Thymus (tissue), 11 donors: ENCODE measurements around the gene IDH2. TPM values are rescaled to one million over a fixed set of nuclear protein-coding genes. Genes with fewer than 3 reads are reported as not detected.

Experiments
- DNase-seq, 9 donors: peaks; one replicate each; pipeline ENCODE4 v3.0.0-alpha.2; 2013; ENCODE audit warnings: low spot score in 9 of 9, low read depth in 6 of 9, missing footprints in 1 of 9
- H3K27ac ChIP-seq, 2 donors: one replicate each; pipeline ENCODE4 v1.5.1; 2013; ENCODE audit warnings: control low read depth in 1 of 2, low read depth in 1 of 2, low read length in 1 of 2, mild to moderate bottlenecking in 1 of 2, moderate library complexity in 1 of 2
- H3K27me3 ChIP-seq, 2 donors: one replicate each; pipeline ENCODE4 v1.5.1; 2013; ENCODE audit warnings: low read length in 1 of 2; ENCODE audit not compliant: control insufficient read depth in 2 of 2, insufficient read depth in 1 of 2
- H3K36me3 ChIP-seq, 2 donors: one replicate each; pipeline ENCODE4 v1.5.1; 2013; ENCODE audit warnings: low read length in 1 of 2, mild to moderate bottlenecking in 1 of 2, moderate library complexity in 1 of 2; ENCODE audit not compliant: control insufficient read depth in 2 of 2, insufficient read depth in 2 of 2
- H3K4me1 ChIP-seq, 2 donors: one replicate each; pipeline ENCODE4 v1.5.1; 2013; ENCODE audit warnings: low read length in 2 of 2; ENCODE audit not compliant: control insufficient read depth in 2 of 2, insufficient read depth in 2 of 2
- H3K4me3 ChIP-seq, 2 donors: one replicate each; pipeline ENCODE4 v1.5.1; 2013; ENCODE audit warnings: low read length in 2 of 2, control low read depth in 1 of 2, mild to moderate bottlenecking in 1 of 2
- H3K9me3 ChIP-seq, 2 donors: one replicate each; pipeline ENCODE4 v1.5.1; 2013; ENCODE audit warnings: low read length in 1 of 2, mild to moderate bottlenecking in 1 of 2; ENCODE audit not compliant: control insufficient read depth in 2 of 2, insufficient read depth in 1 of 2
- WGBS: extraction: QIAGEN DNeasy Blood & Tissue Kit; methylation state at CpG from one replicate; pipeline ENCODE4 v1.1.7; 2013; 5-methylcytosine and 5-hydroxymethylcytosine counted together
- polyA plus RNA-seq: library from polyadenylated mRNA; stranded (reverse); fragments of 200-250 nt; gene quantifications from one replicate; pipeline ENCODE4 v1.2.3, GENCODE V29; 2013
- total RNA-seq: library from RNA; stranded (reverse); fragments of 120-200 nt; gene quantifications from one replicate; pipeline ENCODE4 v1.2.4, GENCODE V29; 2013
- donor health status: healthy.

The IDH2 gene
- total and polyA plus RNA-seq, 2 donors: 68.7 to 207 TPM

- WGBS: 95% methylated on average over 7 of the region's 7 CpGs
- H3K27me3 ChIP-seq: no peaks in the 10 kb centered on the region
- H3K4me3 ChIP-seq: no peak overlapping the region
- H3K4me1 ChIP-seq: peaks cover 15 to 24% of the 10 kb centered on the region in 2 donors
- DNase-seq: no peak
- H3K9me3 ChIP-seq: peaks cover 0 to 4% of the 10 kb centered on the region in 2 donors
- H3K36me3 ChIP-seq: no peaks in the 10 kb centered on the region
- H3K27ac ChIP-seq: no peak overlapping the region
Measured at GRCh38 chr15:90106522-90107117, 4.4 kb upstream of the IDH2 start.

- 95% methylated on average over 7 of the region's 7 CpGs for WGBS
- H3K36me3 ChIP-seq: no peaks in the 10 kb centered on the region
- DNase-seq: no peak
- peaks cover 0 to 4% of the 10 kb centered on the region in 2 donors for H3K9me3 ChIP-seq
- peaks cover 21 to 33% of the 10 kb centered on the region in 2 donors for H3K4me1 ChIP-seq
- no peak overlapping the region for H3K27ac ChIP-seq
- no peak overlapping the region for H3K4me3 ChIP-seq
- no peaks in the 10 kb centered on the region for H3K27me3 ChIP-seq
Measured at GRCh38 chr15:90105521-90105920, 3.3 kb upstream of the IDH2 start.

GRCh38 chr15:90104551-90104950 lies 2.3 kb upstream of the IDH2 start:
- H3K4me3 ChIP-seq: no peak overlapping the region
- no peak overlapping the region for H3K27ac ChIP-seq
- no peaks in the 10 kb centered on the region for H3K27me3 ChIP-seq
- WGBS: 88% methylated on average over 4 of the region's 4 CpGs
- H3K36me3 ChIP-seq: peaks cover 0 to 3% of the 10 kb centered on the region in 2 donors
- DNase-seq: no peak
- peaks cover 31 to 42% of the 10 kb centered on the region in 2 donors for H3K4me1 ChIP-seq
- H3K9me3 ChIP-seq: peaks cover 0 to 4% of the 10 kb centered on the region in 2 donors

DNA sequence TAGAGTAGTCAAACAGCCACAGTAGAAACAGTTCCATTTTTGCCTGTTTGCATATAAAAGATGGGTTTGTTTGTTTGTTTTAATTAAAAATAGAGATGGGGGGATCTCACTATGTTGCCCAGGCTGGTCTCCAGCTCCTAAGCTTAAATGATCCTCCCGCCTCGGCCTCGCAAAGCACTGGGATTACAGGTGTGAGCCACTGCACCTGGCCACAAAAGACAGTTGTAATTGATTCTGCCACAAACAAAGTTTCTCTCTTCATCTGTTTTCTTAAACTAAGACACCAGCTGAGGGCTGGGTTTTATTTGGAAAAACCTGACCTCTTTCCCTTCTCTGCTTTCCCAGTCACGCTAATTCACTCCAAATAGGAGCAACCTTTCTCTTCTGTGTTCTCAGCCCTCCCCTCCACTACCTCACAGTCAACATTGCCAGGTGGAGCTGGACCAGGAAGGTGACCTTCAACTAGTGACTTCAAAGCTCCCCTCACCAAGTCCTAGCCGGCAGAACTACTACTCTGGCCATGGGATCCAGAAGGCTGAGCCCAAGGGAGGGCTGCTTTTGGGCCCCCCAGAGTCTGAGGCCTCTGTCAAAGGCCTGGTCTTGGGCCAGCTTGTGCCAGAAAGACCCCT lies 1.5 kb upstream of the IDH2 start:
- H3K36me3 ChIP-seq: peaks cover 0 to 3% of the 10 kb centered on the region in 2 donors
- peaks cover 0 to 4% of the 10 kb centered on the region in 2 donors for H3K9me3 ChIP-seq
- H3K4me1 ChIP-seq: peaks cover 38 to 50% of the 10 kb centered on the region in 2 donors
- H3K27ac ChIP-seq: peak overlapping the region in 1 of 2 donors; percentile 82
- peak in 1 of 9 donors; percentile 53 for DNase-seq
- H3K27me3 ChIP-seq: no peaks in the 10 kb centered on the region
- WGBS: 75% methylated on average over 5 of the region's 5 CpGs
- peak overlapping the region in 1 of 2 donors; percentile 79 for H3K4me3 ChIP-seq

DNA sequence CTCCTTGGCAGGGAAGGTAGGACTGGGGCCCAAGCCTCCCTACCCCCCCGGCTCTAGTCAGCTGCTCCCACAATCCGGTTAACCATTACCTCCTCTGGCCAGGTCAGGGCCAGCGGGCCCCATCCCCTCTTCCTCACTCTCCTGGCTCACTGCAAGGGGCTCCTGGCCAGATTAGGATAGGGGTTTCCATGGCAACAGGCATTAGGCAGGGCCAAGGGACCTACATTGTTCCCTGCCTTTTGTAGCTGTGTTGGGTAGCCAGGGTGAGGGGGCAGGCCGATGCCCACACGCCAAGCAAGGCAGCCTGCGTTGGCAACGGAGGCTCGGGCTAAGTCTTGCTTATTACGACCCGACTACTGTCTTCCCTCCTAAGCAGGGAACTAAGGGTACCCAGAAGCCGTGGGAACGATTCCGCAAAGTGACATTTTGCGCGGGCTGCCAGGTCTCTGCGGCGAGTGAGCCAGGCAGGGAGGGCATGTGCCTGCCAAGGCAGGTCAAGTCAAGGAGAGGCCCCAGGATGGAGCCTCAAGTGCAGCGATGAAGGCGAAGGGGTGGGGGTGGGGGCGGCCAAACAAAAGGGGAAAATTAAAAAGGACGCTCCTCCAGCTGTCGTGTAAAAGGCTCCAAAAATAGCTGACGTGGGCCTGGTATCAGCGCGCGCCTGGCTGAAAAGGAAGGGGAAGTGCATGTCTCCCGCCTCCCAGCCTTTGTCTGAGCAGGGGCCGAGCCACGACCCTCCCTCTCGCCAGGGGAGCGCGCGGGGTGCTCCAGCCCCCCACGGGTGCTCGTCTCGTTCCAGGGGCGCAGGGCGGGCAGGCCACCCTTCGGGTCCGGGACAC lies 919 bp downstream of the IDH2 start:
- 6% methylated on average over 40 of the region's 40 CpGs for WGBS
- DNase-seq: peak in 3 of 9 donors; percentile 43 to 73 (median 55)
- H3K27me3 ChIP-seq: no peaks in the 10 kb centered on the region
- peaks cover 52 to 73% of the 10 kb centered on the region in 2 donors for H3K4me1 ChIP-seq
- peaks cover 0 to 3% of the 10 kb centered on the region in 2 donors for H3K36me3 ChIP-seq
- H3K9me3 ChIP-seq: peaks cover 0 to 4% of the 10 kb centered on the region in 2 donors
- H3K4me3 ChIP-seq: peak overlapping the region; percentile 79 to 96
- peak overlapping the region; percentile 92 to 94 for H3K27ac ChIP-seq

DNA sequence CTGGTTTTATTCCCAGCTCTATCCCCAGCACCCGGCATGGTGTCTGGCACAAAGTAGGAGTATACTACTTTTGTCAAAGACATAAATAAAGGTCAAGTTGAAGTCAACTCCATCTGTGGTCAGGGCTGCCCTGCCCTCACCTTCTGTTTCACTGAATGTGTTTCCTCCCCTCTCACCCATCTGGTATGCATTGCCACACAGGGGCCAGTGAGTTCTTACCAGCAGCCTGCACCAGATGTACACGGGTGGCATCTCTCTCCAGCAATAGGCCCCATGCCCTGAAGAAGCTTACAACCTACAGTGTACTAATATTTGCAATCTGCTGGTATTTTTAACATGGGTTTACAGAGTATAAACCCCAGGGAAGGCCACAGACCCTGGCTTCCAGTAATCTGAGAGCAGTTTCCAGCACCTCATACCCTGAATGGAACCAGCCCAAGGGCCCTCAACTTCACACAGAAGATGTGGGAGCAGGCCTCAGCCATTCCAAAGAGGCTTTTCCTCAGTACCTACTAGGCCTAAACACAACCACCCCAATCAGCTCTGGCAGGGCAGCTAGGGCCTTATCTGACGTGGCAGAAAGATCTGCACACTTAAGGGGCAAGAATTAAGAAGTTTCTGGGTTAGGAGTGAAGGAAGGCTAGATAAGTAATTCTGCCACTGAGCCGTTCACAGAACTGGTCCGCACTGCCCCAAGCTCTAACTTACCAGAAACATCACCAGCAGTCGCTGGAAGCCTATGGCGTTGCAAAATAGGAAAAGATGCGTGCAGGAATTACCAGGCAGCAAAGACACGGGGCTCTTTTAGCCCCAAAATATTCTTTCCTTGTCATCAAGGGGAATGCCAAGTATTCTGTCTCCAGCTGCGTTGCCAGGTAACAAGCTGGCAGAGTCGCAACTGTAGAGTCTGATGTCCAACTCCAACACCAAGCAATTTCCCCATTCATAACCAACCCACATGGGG lies 2.1 kb downstream of the IDH2 start:
- 76% methylated on average over 11 of the region's 11 CpGs for WGBS
- Histone ChIP-seq H3K4me1 (peaks cover 61 to 84% of the 10 kb centered on the region in 2 donors), H3K9me3 (peaks cover 0 to 4% of the 10 kb centered on the region in 2 donors), H3K36me3 (peaks cover 0 to 9% of the 10 kb centered on the region in 2 donors), H3K4me3 (peak overlapping the region; percentile 79 to 96), H3K27ac (peak overlapping the region; percentile 86 to 94), H3K27me3 (no peaks in the 10 kb centered on the region)
- DNase-seq: peak in 1 of 9 donors; percentile 58

- peak in 4 of 9 donors; percentile 43 to 85 (median 75) for DNase-seq
- Histone ChIP-seq H3K4me1 (peaks cover 64 to 86% of the 10 kb centered on the region in 2 donors), H3K9me3 (peaks cover 0 to 4% of the 10 kb centered on the region in 2 donors), H3K27me3 (no peaks in the 10 kb centered on the region), H3K4me3 (peak overlapping the region; percentile 23 to 38), H3K36me3 (peaks cover 0 to 10% of the 10 kb centered on the region in 2 donors), H3K27ac (peak overlapping the region; percentile 94 to 96)
- WGBS: 31% methylated on average over 10 of the region's 10 CpGs
Measured at GRCh38 chr15:90099072-90099867, 3.0 kb downstream of the IDH2 start.

GRCh38 chr15:90097475-90097874 lies 4.8 kb downstream of the IDH2 start:
- H3K4me3 ChIP-seq: peak overlapping the region in 1 of 2 donors; percentile 8
- H3K36me3 ChIP-seq: peaks cover 0 to 22% of the 10 kb centered on the region in 2 donors
- no peaks in the 10 kb centered on the region for H3K27me3 ChIP-seq
- H3K4me1 ChIP-seq: peaks cover 54 to 74% of the 10 kb centered on the region in 2 donors
- peak in 5 of 9 donors; percentile 51 to 87 (median 69) for DNase-seq
- H3K9me3 ChIP-seq: no peaks in the 10 kb centered on the region
- H3K27ac ChIP-seq: peak overlapping the region; percentile 74 to 94
- WGBS: 3% methylated on average over 4 of the region's 4 CpGs
